ENCODE measurements around the gene G6PD. TPM values are rescaled to one million over a fixed set of nuclear protein-coding genes. Genes with fewer than 3 reads are reported as not detected.
"Not testable (repeated sequence)": the region's sequence is repeated elsewhere in the genome, so short reads cannot be mapped to it uniquely, and the experiment has no call there.

The G6PD gene
- total RNA-seq, 6 experiments from 2014 or later: 119 to 226 (median 192) TPM

DNA sequence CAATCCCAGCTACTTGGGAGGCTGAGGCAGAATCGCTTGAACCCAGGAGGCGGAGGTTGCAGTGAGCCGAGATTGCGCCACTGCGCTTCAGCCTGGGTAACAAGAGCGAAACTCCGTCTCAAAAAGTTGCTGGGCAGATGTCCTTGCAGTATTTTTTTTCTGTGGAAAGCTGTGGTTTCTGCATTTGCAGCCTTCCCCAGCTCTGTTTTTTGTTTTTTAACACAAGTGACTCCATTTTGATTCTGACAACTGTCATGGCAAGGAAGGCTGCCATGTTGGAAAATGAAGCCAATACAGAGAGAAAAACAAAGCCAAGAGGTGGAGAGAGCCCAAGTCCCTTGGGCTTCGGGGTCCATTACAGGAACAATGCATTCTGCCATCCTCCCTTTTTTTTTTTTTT is 44.5 kb downstream of the G6PD start:
- Mint-ChIP-seq H3K27me3 (ENCODE audit: insufficient read depth) (peaks cover 4% of the 10 kb centered on the region), H3K36me3 (ENCODE audit: low read depth) (peaks cover 4% of the 10 kb centered on the region; the same call in 1 of the 2 replicates), H3K4me3 (no peak overlapping the region), H3K27ac (no peak overlapping the region), H3K9me3 (no peaks in the 10 kb centered on the region), H3K4me1 (ENCODE audit: low read depth) (peaks cover 15% of the 10 kb centered on the region)
- DNase-seq: no peak
- no peak for TF ChIP-seq CTCF (IDR thresholded peaks at IDR 0.05)

- not testable (repeated sequence) for H3K27me3 Mint-ChIP-seq (ENCODE audit: insufficient read depth); H3K27ac Mint-ChIP-seq; H3K36me3 Mint-ChIP-seq (ENCODE audit: low read depth); DNase-seq; H3K9me3 Mint-ChIP-seq; H3K4me3 Mint-ChIP-seq
- H3K4me1 Mint-ChIP-seq (ENCODE audit: low read depth): peaks cover 15% of the 10 kb centered on the region
Observed at GRCh38 chrX:154501423-154501822, 45.2 kb downstream of the G6PD start.

DNA sequence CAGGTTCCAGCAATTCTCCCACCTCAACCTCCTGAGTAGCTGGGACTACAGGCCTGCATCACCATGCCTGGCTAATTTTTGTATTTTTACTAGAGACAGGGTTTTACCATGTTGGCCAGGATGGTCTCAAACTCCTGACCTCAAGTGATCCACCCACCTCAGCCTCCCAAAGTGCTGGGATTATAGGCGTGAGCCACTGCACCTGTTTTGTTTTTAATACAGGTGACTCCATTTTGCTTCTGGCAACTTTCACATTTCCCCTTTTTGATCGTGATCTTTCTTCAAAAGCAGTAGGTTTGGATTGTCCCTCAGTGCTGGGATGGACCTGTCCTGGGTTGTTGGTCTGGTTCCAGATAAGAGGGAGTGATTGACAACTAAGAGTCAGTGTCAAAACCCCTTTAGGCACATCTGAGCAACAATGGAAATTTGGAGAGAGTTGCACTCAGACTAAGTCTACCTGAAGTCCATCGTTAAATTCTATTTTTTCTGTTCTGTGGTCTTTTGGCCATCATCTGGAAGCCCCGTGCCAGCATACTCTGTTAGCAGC is 50.0 kb downstream of the G6PD start:
- not testable (repeated sequence) for H3K4me1 Mint-ChIP-seq (ENCODE audit: low read depth); H3K4me3 Mint-ChIP-seq; DNase-seq; H3K27me3 Mint-ChIP-seq (ENCODE audit: insufficient read depth); H3K9me3 Mint-ChIP-seq; H3K27ac Mint-ChIP-seq; H3K36me3 Mint-ChIP-seq (ENCODE audit: low read depth)

DNA sequence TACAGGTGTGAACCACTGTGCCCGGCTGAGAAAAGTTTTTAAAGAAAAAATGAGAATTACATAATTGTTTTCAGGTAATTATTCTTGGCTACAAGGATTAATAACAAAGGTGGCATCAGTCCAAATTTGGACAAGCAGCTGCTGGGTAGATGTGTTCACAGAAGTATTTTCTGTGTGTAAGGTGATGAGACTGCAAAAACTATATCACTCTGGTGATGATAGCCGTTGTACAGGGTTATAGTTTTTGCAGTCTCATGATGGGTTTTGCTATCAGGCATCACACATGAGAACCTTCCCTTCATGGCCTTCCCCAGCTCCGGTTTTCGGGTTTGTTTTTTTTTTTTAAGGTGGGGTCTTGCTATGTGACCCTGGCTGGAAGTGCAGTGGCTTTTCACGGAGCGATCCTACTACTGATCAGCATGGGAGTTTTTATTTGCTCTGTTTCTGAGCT is 51.1 kb downstream of the G6PD start:
- Mint-ChIP-seq H3K27me3 (ENCODE audit: insufficient read depth) (no peaks in the 10 kb centered on the region; the same call in 1 of the 2 replicates), H3K4me1 (ENCODE audit: low read depth) (peaks cover 5% of the 10 kb centered on the region; the same call in 1 of the 2 replicates), H3K9me3 (no peaks in the 10 kb centered on the region), H3K36me3 (ENCODE audit: low read depth) (no peaks in the 10 kb centered on the region), H3K4me3 (no peak overlapping the region), H3K27ac (no peak overlapping the region)
- no peak for DNase-seq
- no peak for TF ChIP-seq CTCF (IDR thresholded peaks at IDR 0.05)

DNA sequence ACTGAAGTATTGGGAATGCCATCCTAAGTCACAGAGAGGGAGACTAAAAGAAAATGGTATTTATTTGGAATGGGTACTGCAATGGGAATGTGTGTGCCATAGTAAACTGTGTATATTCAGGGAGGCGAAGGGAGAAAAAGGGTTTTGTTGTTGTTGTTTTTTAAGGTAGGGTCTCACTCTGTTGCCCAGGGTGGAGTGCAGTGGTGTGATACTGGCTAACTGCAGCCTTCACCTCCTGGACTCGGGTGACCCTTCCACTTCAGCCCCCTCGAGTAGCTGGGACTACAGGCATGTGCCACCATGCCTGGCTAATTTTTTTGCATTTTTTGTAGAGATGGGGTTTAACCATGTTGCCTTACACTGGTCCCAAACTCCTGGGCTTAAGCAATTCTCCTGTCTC is 51.9 kb downstream of the G6PD start:
- DNase-seq: no peak
- H3K27ac Mint-ChIP-seq: no peak overlapping the region
- TF ChIP-seq CTCF (IDR thresholded peaks at IDR 0.05): no peak
- no peak overlapping the region for H3K4me3 Mint-ChIP-seq
- H3K4me1 Mint-ChIP-seq (ENCODE audit: low read depth): peaks cover 7% of the 10 kb centered on the region
- no peaks in the 10 kb centered on the region; the same call in 1 of the 2 replicates for H3K27me3 Mint-ChIP-seq (ENCODE audit: insufficient read depth)
- no peaks in the 10 kb centered on the region for H3K9me3 Mint-ChIP-seq
- no peaks in the 10 kb centered on the region for H3K36me3 Mint-ChIP-seq (ENCODE audit: low read depth)

GRCh38 chrX:154490414-154491083 is 56.1 kb downstream of the G6PD start, which contains the start of gene SLC10A3:
SLC10A3 (minus strand) TSS chrX:154490629; CDS start chrX:154488940, 1,689 bp downstream.
- Mint-ChIP-seq H3K36me3 (ENCODE audit: low read depth) (no peaks in the 10 kb centered on the region; the same call in 1 of the 2 replicates), H3K27me3 (ENCODE audit: insufficient read depth) (no peaks in the 10 kb centered on the region), H3K4me3 (peak within 1 kb of the TSS; percentile 90), H3K27ac (peak within 1 kb of the TSS; percentile 94), H3K9me3 (no peaks in the 10 kb centered on the region), H3K4me1 (ENCODE audit: low read depth) (peaks cover 6% of the 10 kb centered on the region)
- peak; percentile 89 for DNase-seq
- TF ChIP-seq CTCF (IDR thresholded peaks at IDR 0.05): no peak

All from HFFc6 (cell line).